GM12872 (cell line): Measurements from ENCODE around the gene KIF15.

Source experiments
- CTCF ChIP-seq: IDR thresholded peaks from 3 replicates; pipeline ENCODE4 v1.5.1; 2011; ENCODE audit warnings: low read depth, mild to moderate bottlenecking, low read length, moderate library complexity; ENCODE audit not compliant: insufficient read depth

The KIF15 gene

GRCh38 chr3:44831232-44831631 is 69.6 kb downstream of the KIF15 start:
- no peak for TF ChIP-seq CTCF

DNA sequence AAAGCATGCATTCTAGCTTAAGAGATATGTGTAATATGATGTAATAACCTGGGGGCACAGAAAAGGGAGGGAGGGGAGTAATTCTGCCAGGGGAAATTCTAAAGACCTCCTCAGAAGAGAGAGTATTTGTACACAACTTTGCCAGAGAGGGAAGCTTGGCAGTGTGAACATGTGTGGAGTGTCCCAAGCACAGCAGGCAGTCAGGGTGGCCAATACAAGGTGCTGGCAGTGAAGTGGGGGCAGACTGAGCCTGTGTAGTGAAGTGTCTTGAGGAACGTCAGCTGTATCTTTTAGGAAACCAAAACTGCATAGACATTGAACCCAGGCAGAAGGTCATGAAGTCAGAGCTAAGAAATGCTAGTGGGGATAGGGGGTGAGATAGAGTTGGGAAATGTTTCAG is 70.4 kb downstream of the KIF15 start:
- TF ChIP-seq CTCF = no peak

- TF ChIP-seq CTCF = no peak
Measured at GRCh38 chr3:44832965-44833364, 71.4 kb downstream of the KIF15 start.

- no peak for TF ChIP-seq CTCF
Measured at GRCh38 chr3:44833394-44833793, 71.8 kb downstream of the KIF15 start.

DNA sequence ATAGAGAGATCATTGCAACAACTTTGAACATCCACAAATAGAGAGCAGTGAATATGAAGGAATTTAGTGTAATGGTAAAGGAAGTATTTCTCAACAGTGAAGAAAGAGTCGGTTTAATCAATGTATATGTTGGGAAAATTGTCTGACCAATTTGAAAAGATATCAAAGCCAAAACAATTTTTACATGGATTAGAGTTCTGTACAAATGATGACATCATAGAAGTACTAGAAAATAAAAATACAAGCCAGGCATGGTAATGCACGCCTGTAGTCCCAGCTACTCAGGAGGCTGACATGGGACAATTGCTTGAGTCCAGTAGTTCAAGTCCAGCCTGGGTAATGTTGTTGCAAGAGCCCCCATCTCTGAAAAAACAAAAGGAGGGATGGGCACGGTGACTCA is 74.1 kb downstream of the KIF15 start:
- TF ChIP-seq CTCF = no peak

DNA sequence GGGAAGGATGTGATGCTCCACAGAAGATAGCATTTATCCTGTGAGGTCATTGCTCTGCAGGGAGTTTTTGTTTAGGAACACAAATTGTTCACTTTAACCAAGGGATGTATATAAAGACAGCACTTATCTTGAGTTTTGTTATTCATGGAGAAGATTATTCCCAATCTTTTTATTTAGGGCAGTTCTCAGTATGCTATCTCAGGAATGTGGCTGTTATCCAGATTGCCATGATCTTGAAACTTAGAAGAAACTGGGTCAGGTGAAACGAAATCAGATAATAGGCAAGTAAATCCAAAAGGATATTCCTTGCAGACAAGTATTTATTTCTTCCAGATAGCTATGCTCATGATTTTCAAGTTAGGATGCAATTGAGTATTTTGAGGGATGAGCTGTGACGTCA is 80.8 kb downstream of the KIF15 start:
- TF ChIP-seq CTCF = no peak

DNA sequence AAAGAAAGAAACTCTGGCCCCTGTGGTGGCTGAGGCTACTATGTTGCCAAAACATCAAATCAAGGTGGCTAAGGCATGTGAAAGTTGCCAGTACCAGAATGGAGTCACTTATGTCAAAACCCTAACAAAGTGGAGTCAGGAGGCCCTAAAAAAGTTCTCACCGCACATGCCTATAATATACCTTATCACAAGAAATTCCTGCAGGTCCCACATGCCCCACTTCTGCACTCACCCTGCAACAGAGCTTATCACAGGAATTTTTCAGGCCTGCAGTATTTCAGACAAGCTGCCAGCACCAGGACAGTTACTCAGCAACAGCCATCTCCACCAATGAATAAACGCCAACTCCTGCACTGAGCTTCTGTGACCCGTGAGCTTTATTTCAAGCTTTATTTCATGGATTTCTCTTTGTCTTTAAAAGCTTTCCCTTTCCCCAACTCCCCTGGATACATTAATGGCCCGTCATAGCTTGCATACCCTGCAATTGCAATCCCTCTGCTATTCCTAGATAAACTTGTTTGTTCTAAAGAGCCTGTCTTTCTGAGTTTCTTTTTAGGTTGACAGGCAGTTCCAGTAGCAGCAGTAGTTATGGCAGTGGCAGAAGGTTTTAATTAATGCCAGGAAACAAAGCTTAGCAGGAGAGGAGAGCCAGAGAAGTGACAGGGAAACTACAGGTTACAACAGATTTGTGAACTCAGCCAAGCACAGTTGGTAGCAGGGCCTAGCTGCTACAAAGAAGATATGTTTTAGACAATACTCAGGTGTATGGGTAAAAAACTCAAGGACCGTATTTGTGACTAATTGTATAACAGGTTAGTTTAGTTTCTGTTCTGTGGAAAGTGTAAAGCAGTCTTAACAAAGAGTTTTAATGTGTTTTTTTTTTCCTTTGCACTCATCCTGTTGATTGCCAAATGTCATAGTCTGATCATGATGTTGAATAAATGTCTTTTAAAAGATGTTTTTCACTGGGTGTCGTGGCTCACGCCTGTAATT is 84.2 kb downstream of the KIF15 start:
- no peak for TF ChIP-seq CTCF
